Kidney epithelial cell (primary cell): ENCODE data around the gene UBE2M. TPM values are rescaled to one million over a fixed set of nuclear protein-coding genes. Genes with fewer than 3 reads are reported as not detected.

Experiments used
- DNase-seq: peaks from one replicate; pipeline ENCODE4 v3.0.0-alpha.2; 2010; ENCODE audit warnings: low read depth
- H3K27me3 ChIP-seq: 2 replicates; pipeline ENCODE4 v1.6.0; 2011; ENCODE audit warnings: low read length; ENCODE audit not compliant: control insufficient read depth, insufficient read depth
- H3K36me3 ChIP-seq: 2 replicates; pipeline ENCODE4 v1.5.1; 2011; ENCODE audit warnings: low read length; ENCODE audit not compliant: control insufficient read depth, insufficient read depth
- H3K4me3 ChIP-seq: 2 replicates; pipeline ENCODE4 v1.5.1; 2011; ENCODE audit warnings: low read depth, mild to moderate bottlenecking, control low read depth, low read length
- total RNA-seq: library from RNA; depleted of rRNA; stranded (reverse); fragments of >200 nt; gene quantifications from 2 replicates; pipeline ENCODE4 v1.2.3, GENCODE V29; 2015
- TF ChIP-seq, protein P1 (sequence below): IDR thresholded peaks from 2 replicates; pipeline ENCODE4 v1.5.1; 2011; ENCODE audit warnings: mild to moderate bottlenecking, moderate library complexity, low read length, control low read depth, inconsistent platforms; ENCODE audit not compliant: insufficient read depth, poor library complexity, severe bottlenecking

UBE2M gene
- total RNA-seq, 1 donor from 2014 or later, result 50.3 TPM

DNA sequence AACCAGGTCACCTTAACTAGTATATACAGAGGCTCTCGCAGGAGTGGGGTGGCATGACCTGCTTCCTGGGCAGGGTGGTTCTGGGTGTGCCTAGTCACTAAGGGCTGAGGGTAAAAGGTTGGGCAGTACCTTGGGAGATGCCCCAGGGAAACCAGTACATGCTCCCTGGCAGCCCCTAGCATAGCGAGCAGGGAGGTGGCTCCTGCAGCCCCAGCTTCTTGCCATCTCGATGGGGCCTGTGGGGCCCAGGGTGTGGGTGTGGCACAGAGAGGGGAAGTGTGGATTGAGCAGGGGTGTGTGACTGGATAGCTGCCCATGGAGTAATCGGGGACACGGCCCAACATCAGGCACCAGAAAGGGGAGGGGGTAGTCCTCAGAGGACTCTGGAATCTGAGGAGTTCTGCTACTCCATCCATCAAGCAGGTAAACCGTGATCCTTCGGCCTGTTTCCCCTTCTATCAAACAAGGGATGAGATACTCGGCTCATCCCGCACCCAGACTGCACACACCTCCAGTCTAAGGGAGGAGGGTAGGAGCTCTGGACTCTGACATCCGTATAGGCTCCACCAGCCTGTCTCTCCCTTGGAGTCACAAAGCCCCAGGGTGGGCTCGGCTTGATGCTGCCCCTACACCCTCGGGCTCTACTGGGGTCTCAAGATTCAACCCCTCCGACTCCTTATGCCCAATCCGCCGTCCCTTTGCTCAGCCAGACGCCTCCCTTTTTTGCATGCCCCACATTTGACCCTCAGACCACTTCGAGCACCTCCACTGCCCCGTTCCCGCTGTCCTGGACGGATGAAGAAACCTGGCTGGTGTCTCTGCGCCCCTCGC lies 39.9 kb downstream of the UBE2M start:
- no peak for DNase-seq
- no peaks in the 10 kb centered on the region for H3K27me3 ChIP-seq
- peak overlapping the region; percentile 92 for H3K4me3 ChIP-seq
- TF ChIP-seq, protein P1, sequence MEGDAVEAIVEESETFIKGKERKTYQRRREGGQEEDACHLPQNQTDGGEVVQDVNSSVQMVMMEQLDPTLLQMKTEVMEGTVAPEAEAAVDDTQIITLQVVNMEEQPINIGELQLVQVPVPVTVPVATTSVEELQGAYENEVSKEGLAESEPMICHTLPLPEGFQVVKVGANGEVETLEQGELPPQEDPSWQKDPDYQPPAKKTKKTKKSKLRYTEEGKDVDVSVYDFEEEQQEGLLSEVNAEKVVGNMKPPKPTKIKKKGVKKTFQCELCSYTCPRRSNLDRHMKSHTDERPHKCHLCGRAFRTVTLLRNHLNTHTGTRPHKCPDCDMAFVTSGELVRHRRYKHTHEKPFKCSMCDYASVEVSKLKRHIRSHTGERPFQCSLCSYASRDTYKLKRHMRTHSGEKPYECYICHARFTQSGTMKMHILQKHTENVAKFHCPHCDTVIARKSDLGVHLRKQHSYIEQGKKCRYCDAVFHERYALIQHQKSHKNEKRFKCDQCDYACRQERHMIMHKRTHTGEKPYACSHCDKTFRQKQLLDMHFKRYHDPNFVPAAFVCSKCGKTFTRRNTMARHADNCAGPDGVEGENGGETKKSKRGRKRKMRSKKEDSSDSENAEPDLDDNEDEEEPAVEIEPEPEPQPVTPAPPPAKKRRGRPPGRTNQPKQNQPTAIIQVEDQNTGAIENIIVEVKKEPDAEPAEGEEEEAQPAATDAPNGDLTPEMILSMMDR, result no peak
- H3K36me3 ChIP-seq, result no peaks in the 10 kb centered on the region

DNA sequence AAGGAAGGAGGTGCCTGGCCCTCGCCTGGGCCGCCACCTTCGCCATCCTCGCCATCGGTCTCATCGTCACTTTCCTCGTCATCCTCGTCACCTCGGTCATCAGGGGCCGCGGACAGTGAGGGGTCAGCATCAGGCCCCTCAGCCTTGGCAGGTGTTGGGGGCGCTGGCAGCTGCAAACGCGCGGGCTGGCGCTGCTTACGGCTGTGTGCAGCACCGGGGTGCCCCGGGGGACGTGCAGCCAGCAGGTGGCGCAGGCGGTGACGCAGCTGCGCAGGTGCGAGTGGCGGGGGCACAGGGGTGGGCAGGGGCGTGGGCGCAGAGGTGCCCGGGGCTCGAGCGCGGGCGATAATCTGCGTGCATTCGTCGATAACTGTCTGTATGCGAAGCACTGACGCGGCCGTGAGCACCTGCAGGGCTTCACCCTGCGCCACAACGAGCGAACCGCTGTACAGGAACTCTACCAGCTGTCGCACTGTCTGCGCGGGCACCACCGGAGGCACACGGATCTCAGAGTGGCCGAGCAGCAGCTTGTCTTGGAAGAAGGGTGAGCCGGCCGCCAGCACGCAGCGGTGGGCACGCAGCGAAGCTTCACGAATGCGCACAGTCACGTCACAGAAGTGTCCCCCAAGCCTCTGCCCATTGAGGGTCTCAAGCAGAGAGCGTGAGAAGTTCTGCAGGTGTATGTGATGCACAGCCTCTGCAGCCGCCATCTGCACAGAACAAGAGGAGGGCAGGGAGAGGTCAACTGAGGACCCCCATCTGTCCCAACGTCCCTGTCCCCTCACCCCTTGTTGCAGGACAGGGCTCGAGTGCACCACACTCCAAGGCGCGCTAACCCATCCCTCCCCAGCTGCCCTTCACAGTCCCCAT lies 41.2 kb downstream of the UBE2M start:
- TF ChIP-seq, protein P1, result no peak
- H3K4me3 ChIP-seq, result no peak overlapping the region

DNA sequence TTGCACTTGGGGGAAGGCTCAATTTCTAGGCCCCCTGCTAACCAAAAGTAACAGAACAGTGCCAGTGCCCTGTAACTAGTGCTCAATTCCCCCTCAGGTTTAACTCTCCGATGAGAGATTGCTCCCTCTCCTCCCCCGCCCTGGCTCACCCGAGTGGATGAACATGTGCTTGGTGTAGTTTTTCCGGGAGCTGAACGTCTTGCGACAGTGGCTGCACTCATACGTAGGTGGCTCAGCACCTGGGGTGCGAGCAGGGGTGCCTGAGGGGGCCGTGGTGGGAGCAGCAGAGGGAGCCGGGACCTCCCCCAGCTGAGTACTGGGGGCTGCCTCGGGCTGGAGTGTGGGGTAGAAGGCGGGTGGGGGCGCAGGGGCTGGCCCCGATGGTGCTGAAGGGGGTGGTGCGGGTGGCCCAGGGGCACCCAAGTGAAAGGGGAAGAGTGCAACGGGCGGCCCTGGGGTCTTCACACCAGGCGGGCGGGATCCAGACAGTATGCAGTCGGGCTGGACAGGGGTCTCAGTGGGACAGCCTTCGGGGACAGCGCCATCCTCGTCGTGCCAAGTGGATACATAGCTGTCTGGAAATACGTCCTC lies 42.1 kb downstream of the UBE2M start:
- TF ChIP-seq, protein P1, result no peak
- H3K4me3 ChIP-seq, result no peak overlapping the region
- no peak for DNase-seq
- no peaks in the 10 kb centered on the region for H3K36me3 ChIP-seq
- H3K27me3 ChIP-seq, result no peaks in the 10 kb centered on the region

More for the DNA sequence above, 41.2 kb downstream of the UBE2M start:
- Histone ChIP-seq H3K27me3 (no peaks in the 10 kb centered on the region), H3K36me3 (no peaks in the 10 kb centered on the region)
- DNase-seq, result no peak

DNA sequence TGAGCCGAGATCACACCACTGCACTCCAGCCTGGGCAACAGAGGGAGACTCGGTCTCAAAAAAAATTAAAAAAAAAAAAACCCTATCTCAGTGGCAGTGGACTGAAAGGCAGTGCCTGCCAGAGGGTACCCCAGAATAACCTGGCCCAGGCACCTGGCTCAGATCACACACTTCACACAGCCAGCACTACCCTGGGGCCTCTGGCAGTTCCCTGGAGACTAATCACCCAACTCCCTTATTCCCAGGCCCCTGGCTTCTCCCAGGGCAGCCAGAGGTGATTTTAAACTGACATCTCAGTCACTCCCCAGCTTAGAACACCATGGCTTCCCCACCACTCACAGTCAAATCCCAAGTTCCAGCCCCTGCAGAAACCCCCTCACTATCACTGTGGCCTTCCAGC lies 43.2 kb downstream of the UBE2M start:
- no peaks in the 10 kb centered on the region for H3K36me3 ChIP-seq
- TF ChIP-seq, protein P1, result no peak
- DNase-seq, result no peak
- no peaks in the 10 kb centered on the region for H3K27me3 ChIP-seq
- H3K4me3 ChIP-seq, result no peak overlapping the region

DNA sequence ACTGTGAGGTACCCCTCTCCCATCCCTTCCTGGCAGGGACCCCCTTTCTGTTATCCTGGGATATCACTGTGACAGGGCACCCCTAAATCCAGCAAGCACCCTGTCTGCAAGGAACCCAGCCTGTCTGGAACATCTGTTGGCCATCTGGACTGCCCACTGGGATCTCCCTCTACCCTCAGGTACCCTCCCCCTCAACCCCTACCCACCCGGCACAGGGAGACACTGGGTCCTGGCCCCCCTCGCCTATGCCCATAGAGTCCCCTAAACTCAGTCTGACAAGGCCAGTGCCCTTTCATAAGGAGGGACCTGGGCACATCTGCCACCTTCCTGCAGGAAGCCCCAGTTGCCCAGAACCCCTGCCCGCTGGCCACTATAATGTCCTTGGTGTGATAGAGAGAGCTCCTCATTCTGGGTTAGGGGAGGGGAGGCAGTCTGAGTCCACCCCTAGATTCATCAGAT lies 43.8 kb downstream of the UBE2M start:
- DNase-seq, result no peak
- TF ChIP-seq, protein P1, result no peak
- H3K36me3 ChIP-seq, result no peaks in the 10 kb centered on the region
- no peaks in the 10 kb centered on the region for H3K27me3 ChIP-seq
- H3K4me3 ChIP-seq, result peak overlapping the region; percentile 43
